OCI-LY1 (cell line): Measurements from ENCODE around the gene TTLL9.
A peak's percentile ranks its signal among the peaks of the same experiment; 100 is the strongest.

ENCODE experiments used
- H2AFZ ChIP-seq: fragments of 200-600 bp; sonication (generic), shearing (Covaris generic); 2 replicates; pipeline ENCODE4 v1.6.0; 2014; ENCODE audit warnings: antibody characterized with exemption, mild to moderate bottlenecking, low read length
- H3F3A ChIP-seq: fragments of 200-600 bp; sonication (generic), shearing (Covaris generic); 2 replicates; pipeline ENCODE4 v1.6.0; 2014; ENCODE audit warnings: mild to moderate bottlenecking, antibody characterized with exemption, low read length, moderate library complexity; ENCODE audit not compliant: insufficient read depth
- H3K27ac ChIP-seq: fragments of 200-600 bp; sonication (generic); 2 replicates; pipeline ENCODE4 v1.5.1; 2014; ENCODE audit warnings: low read length, mixed run types, mild to moderate bottlenecking, low read depth; ENCODE audit not compliant: poor library complexity, severe bottlenecking
- H3K27me3 ChIP-seq: fragments of 200-600 bp; sonication (generic); 2 replicates; pipeline ENCODE4 v1.6.0; 2014; ENCODE audit warnings: antibody characterized with exemption, mild to moderate bottlenecking, low read length, moderate library complexity; ENCODE audit not compliant: insufficient read depth
- H3K36me3 ChIP-seq: fragments of 200-600 bp; sonication (generic); 2 replicates; pipeline ENCODE4 v1.6.1; 2014; ENCODE audit warnings: mild to moderate bottlenecking, antibody characterized with exemption, low read length, moderate library complexity, mixed read lengths; ENCODE audit not compliant: insufficient read depth
- H3K4me1 ChIP-seq: fragments of 200-600 bp; sonication (generic); 2 replicates; pipeline ENCODE4 v1.5.1; 2014; ENCODE audit warnings: mild to moderate bottlenecking, low read length, moderate library complexity; ENCODE audit not compliant: insufficient read depth, severe bottlenecking
- H3K4me2 ChIP-seq: fragments of 200-600 bp; sonication (generic), shearing (Covaris generic); 2 replicates; pipeline ENCODE4 v1.6.1; 2014; ENCODE audit warnings: low read length
- H3K4me3 ChIP-seq: fragments of 200-600 bp; sonication (generic); 2 replicates; pipeline ENCODE4 v1.5.1; 2014; ENCODE audit warnings: low read length, low read depth, mild to moderate bottlenecking, mixed read lengths; ENCODE audit not compliant: poor library complexity, severe bottlenecking
- H3K79me2 ChIP-seq: fragments of 200-600 bp; shearing (Covaris generic); 2 replicates; pipeline ENCODE4 v1.6.1; 2016; ENCODE audit warnings: mixed run types, low read length, mixed read lengths; ENCODE audit not compliant: insufficient read depth
- H3K9ac ChIP-seq: fragments of 200-600 bp; sonication (generic), shearing (Covaris generic); 2 replicates; pipeline ENCODE4 v1.6.1; 2014; ENCODE audit warnings: mild to moderate bottlenecking, low read length, mixed read lengths
- H3K9me2 ChIP-seq: fragments of 200-600 bp; sonication (generic), shearing (Covaris generic); 2 replicates; pipeline ENCODE4 v1.6.1; 2014; ENCODE audit warnings: low read depth, mild to moderate bottlenecking, low read length, mixed read lengths
- H3K9me3 ChIP-seq: fragments of 200-600 bp; shearing (Covaris generic); 2 replicates; pipeline ENCODE4 v1.6.1; 2014; ENCODE audit warnings: low read length, mixed read lengths
- H4K20me1 ChIP-seq: fragments of 200-600 bp; sonication (generic), shearing (Covaris generic); 2 replicates; pipeline ENCODE4 v1.6.0; 2016; ENCODE audit warnings: mild to moderate bottlenecking, low read length; ENCODE audit not compliant: insufficient read depth
- EZH2 ChIP-seq: fragments of 200-600 bp; sonication (generic), shearing (Covaris generic); IDR thresholded peaks from 2 replicates; pipeline ENCODE4 v1.8.0; 2017; ENCODE audit warnings: borderline replicate concordance, mixed run types, mild to moderate bottlenecking, antibody characterized with exemption, low read length, moderate library complexity, mixed read lengths
- TF ChIP-seq, protein P1 (sequence below): fragments of 200-600 bp; sonication (generic), shearing (Covaris generic); IDR thresholded peaks from 2 replicates; pipeline ENCODE4 v1.5.1; 2017; ENCODE audit warnings: mild to moderate bottlenecking, antibody characterized with exemption, low read length, moderate library complexity, mixed read lengths

The TTLL9 gene

GRCh38 chr20:31861385-31862156 is 8.9 kb upstream of the TTLL9 start:
- Histone ChIP-seq H3K4me3 (peak overlapping the region; percentile 65), H2AFZ (0 out of 2 replicates have a peak overlapping the region, but pooled peaks have one; percentile 2), H3K9ac (peak overlapping the region; percentile 70), H3K9me3 (no peaks in the 10 kb centered on the region), H3K79me2 (no peaks in the 10 kb centered on the region), H3K4me2 (peak overlapping the region; percentile 97), H3K36me3 (no peaks in the 10 kb centered on the region), H4K20me1 (no peaks in the 10 kb centered on the region), H3F3A (no peaks in the 10 kb centered on the region), H3K4me1 (peaks cover 12% of the 10 kb centered on the region), H3K9me2 (no peaks in the 10 kb centered on the region), H3K27ac (no peak overlapping the region), H3K27me3 (peaks cover 4% of the 10 kb centered on the region; the same call in 1 of the 2 replicates)
- TF ChIP-seq, protein P1, sequence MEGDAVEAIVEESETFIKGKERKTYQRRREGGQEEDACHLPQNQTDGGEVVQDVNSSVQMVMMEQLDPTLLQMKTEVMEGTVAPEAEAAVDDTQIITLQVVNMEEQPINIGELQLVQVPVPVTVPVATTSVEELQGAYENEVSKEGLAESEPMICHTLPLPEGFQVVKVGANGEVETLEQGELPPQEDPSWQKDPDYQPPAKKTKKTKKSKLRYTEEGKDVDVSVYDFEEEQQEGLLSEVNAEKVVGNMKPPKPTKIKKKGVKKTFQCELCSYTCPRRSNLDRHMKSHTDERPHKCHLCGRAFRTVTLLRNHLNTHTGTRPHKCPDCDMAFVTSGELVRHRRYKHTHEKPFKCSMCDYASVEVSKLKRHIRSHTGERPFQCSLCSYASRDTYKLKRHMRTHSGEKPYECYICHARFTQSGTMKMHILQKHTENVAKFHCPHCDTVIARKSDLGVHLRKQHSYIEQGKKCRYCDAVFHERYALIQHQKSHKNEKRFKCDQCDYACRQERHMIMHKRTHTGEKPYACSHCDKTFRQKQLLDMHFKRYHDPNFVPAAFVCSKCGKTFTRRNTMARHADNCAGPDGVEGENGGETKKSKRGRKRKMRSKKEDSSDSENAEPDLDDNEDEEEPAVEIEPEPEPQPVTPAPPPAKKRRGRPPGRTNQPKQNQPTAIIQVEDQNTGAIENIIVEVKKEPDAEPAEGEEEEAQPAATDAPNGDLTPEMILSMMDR: no peak
- TF ChIP-seq EZH2: no peak

- no peaks in the 10 kb centered on the region for H3K9me2 ChIP-seq
- no peak overlapping the region for H3K4me3 ChIP-seq
- no peak overlapping the region for H3K4me2 ChIP-seq
- H3K36me3 ChIP-seq: no peaks in the 10 kb centered on the region
- no peaks in the 10 kb centered on the region for H4K20me1 ChIP-seq
- no peak overlapping the region for H3K27ac ChIP-seq
- H3K79me2 ChIP-seq: no peaks in the 10 kb centered on the region
- H3F3A ChIP-seq: no peaks in the 10 kb centered on the region
- H3K4me1 ChIP-seq: peaks cover 12% of the 10 kb centered on the region
- H3K9ac ChIP-seq: no peak overlapping the region
- H3K9me3 ChIP-seq: no peaks in the 10 kb centered on the region
- peaks cover 4% of the 10 kb centered on the region; the same call in 1 of the 2 replicates for H3K27me3 ChIP-seq
- no peak overlapping the region for H2AFZ ChIP-seq
- no peak for TF ChIP-seq EZH2
- TF ChIP-seq, protein P1: no peak
These were observed 8.3 kb upstream of the TTLL9 start for GRCh38 chr20:31862157-31862470.

GRCh38 chr20:31862506-31862905 is 7.9 kb upstream of the TTLL9 start:
- no peak overlapping the region for H3K9ac ChIP-seq
- no peaks in the 10 kb centered on the region for H3F3A ChIP-seq
- peaks cover 12% of the 10 kb centered on the region for H3K4me1 ChIP-seq
- H3K4me2 ChIP-seq: no peak overlapping the region
- H3K9me2 ChIP-seq: no peaks in the 10 kb centered on the region
- H3K4me3 ChIP-seq: no peak overlapping the region
- H2AFZ ChIP-seq: no peak overlapping the region
- no peak for TF ChIP-seq EZH2
- TF ChIP-seq, protein P1: no peak
- H3K9me3 ChIP-seq: no peaks in the 10 kb centered on the region
- peaks cover 4% of the 10 kb centered on the region; the same call in 1 of the 2 replicates for H3K27me3 ChIP-seq
- H3K27ac ChIP-seq: no peak overlapping the region
- no peaks in the 10 kb centered on the region for H3K79me2 ChIP-seq
- no peaks in the 10 kb centered on the region for H4K20me1 ChIP-seq
- no peaks in the 10 kb centered on the region for H3K36me3 ChIP-seq
